GM23248 (cell line): Measurements from ENCODE around the gene CCDC157.

Experiments
- EZH2 ChIP-seq: fragments of 200-600 bp; sonication (generic); IDR thresholded peaks from 2 replicates; pipeline ENCODE4 v1.6.1; 2018; ENCODE audit warnings: antibody characterized with exemption, mild to moderate bottlenecking; ENCODE audit not compliant: insufficient read depth, poor library complexity, severe bottlenecking
- EZH2phosphoT487 ChIP-seq: fragments of 200-600 bp; sonication (generic); IDR thresholded peaks from 2 replicates; pipeline ENCODE4 v1.6.1; 2018; ENCODE audit warnings: antibody characterized with exemption, moderate library complexity, mild to moderate bottlenecking, low read depth; ENCODE audit not compliant: insufficient read depth

- TF ChIP-seq EZH2 = no peak
- TF ChIP-seq EZH2phosphoT487 = no peak
These were observed 22.2 kb upstream of the CCDC157 start for GRCh38 chr22:30334646-30335045.
